ENCODE data around the gene ZNF85. TPM values are rescaled to one million over a fixed set of nuclear protein-coding genes. Genes with fewer than 3 reads are reported as not detected.

ZNF85 gene
- total and polyA plus RNA-seq, 2 experiments from 2014 or later = 18.3 to 28.8 TPM

- Histone ChIP-seq H3K27ac (ENCODE audit: low read depth) (no peak overlapping the region), H3K4me3 (no peak overlapping the region), H4K20me1 (replicated peaks; ENCODE audit: insufficient read depth) (no peaks in the 10 kb centered on the region), H3K36me3 (ENCODE audit: insufficient read depth) (no peaks in the 10 kb centered on the region), H3K27me3 (ENCODE audit: insufficient read depth) (no peaks in the 10 kb centered on the region), H3K4me2 (no peak overlapping the region), H3F3A (replicated peaks; ENCODE audit: low read depth) (no peaks in the 10 kb centered on the region), H3K79me2 (replicated peaks; ENCODE audit: insufficient read depth) (no peaks in the 10 kb centered on the region), H3K9me2 (ENCODE audit: insufficient read depth) (0 out of 2 replicates have a peak, but pooled peaks cover 6% of the 10 kb centered on the region), H3K4me1 (ENCODE audit: insufficient read depth) (no peaks in the 10 kb centered on the region), H2AFZ (no peak overlapping the region)
- H3K4me3 Mint-ChIP-seq = no peak overlapping the region
- peaks cover 4% of the 10 kb centered on the region; the same call in 1 of the 3 replicates for H3K36me3 Mint-ChIP-seq (ENCODE audit: low read depth)
- TF ChIP-seq CTCF (conservative IDR thresholded peaks at IDR 0.05; ENCODE audit: low read depth in 2 of 2) (peak; percentile 59 to 79), ZNF114 (CRISPR knock-in tag; IDR thresholded peaks at IDR 0.05) (no peak), ETS1 (IDR thresholded peaks at IDR 0.05) (no peak)
- no peaks in the 10 kb centered on the region for H3K4me1 Mint-ChIP-seq
- no peaks in the 10 kb centered on the region for H3K27me3 Mint-ChIP-seq (ENCODE audit: insufficient read depth, low read depth, poor library complexity)
- ATAC-seq (no peak; the same call in 2 of the 3 replicates), DNase-seq (ENCODE audit: low spot score) (peak; percentile 55)
- H3K27ac Mint-ChIP-seq = no peak overlapping the region
- peaks cover 32% of the 10 kb centered on the region for H3K9me3 Mint-ChIP-seq
These were observed 41.7 kb downstream of the ZNF85 start for GRCh38 chr19:20964798-20965197.

GRCh38 chr19:20968092-20968491 is 45.0 kb downstream of the ZNF85 start:
- Mint-ChIP-seq H3K4me3 (no peak overlapping the region), H3K9me3 (peaks cover 12% of the 10 kb centered on the region; the same call in 2 of the 3 replicates), H3K27ac (no peak overlapping the region), H3K27me3 (ENCODE audit: insufficient read depth, low read depth, poor library complexity) (peaks cover 4% of the 10 kb centered on the region), H3K4me1 (no peaks in the 10 kb centered on the region), H3K36me3 (ENCODE audit: low read depth) (no peaks in the 10 kb centered on the region)
- ATAC-seq (no peak), DNase-seq (ENCODE audit: low spot score) (no peak)
- Histone ChIP-seq H3K27ac (ENCODE audit: low read depth) (no peak overlapping the region), H3F3A (replicated peaks; ENCODE audit: low read depth) (no peaks in the 10 kb centered on the region), H4K20me1 (replicated peaks; ENCODE audit: insufficient read depth) (no peaks in the 10 kb centered on the region), H3K36me3 (ENCODE audit: insufficient read depth) (no peaks in the 10 kb centered on the region), H2AFZ (no peak overlapping the region), H3K79me2 (replicated peaks; ENCODE audit: insufficient read depth) (no peaks in the 10 kb centered on the region), H3K4me2 (no peak overlapping the region), H3K4me3 (no peak overlapping the region), H3K9me2 (ENCODE audit: insufficient read depth) (0 out of 2 replicates have a peak, but pooled peaks cover 2% of the 10 kb centered on the region), H3K4me1 (ENCODE audit: insufficient read depth) (no peaks in the 10 kb centered on the region), H3K27me3 (ENCODE audit: insufficient read depth) (no peaks in the 10 kb centered on the region)
- no peak for TF ChIP-seq REST (IDR thresholded peaks at IDR 0.05; ENCODE audit: unreplicated experiment)
- TF ChIP-seq CREB1 (CRISPR knock-in tag; IDR thresholded peaks at IDR 0.05; ENCODE audit: low read depth) = no peak
- no peak for TF ChIP-seq ETS1 (IDR thresholded peaks at IDR 0.05)
- TF ChIP-seq JUNB (IDR thresholded peaks at IDR 0.05; ENCODE audit: unreplicated experiment) = no peak
- TF ChIP-seq NANOG (IDR thresholded peaks at IDR 0.05; ENCODE audit: borderline replicate concordance) = no peak
- no peak for TF ChIP-seq POLR2AphosphoS5 (IDR thresholded peaks at IDR 0.05; ENCODE audit: low read depth)
- no peak for TF ChIP-seq EZH2 (IDR thresholded peaks at IDR 0.05; ENCODE audit: low read depth, unreplicated experiment)
- TF ChIP-seq EZH2phosphoT487 (IDR thresholded peaks at IDR 0.05; ENCODE audit: unreplicated experiment) = no peak
- no peak for TF ChIP-seq ZNF114 (CRISPR knock-in tag; IDR thresholded peaks at IDR 0.05)

Data from GM23338 (cell line).